Smooth muscle cell of the brain vasculature (primary cell): ENCODE measurements around the gene GRIN2C.

ENCODE experiments used
- DNase-seq: peaks from one replicate; pipeline ENCODE4 v3.0.0-alpha.2; 2012; ENCODE audit warnings: low read depth, low spot score

GRIN2C gene

DNA sequence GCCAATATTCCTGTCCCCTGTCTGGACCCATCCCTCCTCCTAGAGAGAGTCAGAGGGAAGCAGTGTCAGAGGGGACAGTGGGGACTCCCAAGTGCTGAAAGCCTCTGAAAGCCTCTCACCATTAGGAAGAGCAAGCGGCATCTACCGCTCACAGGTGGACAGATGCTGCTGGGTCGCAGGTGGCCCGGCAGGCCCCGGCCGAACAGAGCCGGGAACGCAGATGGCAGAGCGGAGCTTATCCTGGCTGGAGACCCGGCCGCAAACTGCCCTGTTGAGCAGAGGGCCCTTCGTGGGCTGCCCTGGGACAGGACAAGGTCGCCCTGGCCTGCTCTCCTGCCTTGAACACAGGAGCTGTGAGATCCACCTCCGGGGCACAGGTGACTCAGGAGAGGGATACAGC, 60.6 kb downstream of the GRIN2C start:
- DNase-seq: no peak

DNA sequence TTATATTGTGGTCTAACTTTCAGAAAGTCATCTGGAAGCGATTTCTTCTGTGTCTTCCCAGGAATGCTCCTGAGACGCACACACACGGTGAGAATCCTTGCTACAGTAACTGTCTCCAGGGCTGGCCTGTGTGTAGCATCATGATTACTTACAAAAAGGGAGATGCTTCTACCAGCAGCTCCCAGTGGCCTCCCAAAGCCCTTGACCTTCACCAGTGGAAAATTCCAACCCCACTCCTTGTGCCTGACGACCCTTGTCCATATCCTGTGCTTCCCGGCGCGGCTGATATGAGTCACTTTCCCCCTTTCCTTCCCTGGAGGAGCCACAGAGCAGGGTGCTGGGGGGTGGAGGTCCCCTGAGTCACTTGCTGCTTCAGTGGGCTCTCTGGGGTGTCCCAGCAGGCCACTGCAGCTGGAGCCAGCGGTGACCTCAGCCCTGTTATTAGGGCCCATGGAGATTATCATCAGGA, 61.4 kb downstream of the GRIN2C start:
- DNase-seq: no peak

DNA sequence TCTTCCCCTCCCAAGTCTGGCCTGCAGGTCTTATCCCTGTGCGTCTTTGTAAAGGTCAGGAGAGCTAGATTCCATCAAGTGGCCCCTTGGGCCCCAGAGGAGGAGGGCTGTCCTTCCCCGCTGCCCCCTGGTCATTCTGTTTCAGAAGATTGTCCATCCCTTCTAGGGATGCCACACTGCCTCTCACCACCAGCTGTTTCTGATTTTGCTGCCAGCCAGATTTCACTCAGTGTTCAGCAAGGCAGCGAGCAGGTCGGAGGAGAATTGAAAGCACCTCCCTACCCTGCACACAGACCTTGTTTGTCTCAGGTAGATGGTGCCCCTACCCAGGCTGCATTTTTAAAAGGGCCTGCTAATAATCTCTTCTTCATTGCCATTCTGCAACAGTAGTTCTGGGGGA, 61.9 kb downstream of the GRIN2C start:
- DNase-seq: no peak

DNA sequence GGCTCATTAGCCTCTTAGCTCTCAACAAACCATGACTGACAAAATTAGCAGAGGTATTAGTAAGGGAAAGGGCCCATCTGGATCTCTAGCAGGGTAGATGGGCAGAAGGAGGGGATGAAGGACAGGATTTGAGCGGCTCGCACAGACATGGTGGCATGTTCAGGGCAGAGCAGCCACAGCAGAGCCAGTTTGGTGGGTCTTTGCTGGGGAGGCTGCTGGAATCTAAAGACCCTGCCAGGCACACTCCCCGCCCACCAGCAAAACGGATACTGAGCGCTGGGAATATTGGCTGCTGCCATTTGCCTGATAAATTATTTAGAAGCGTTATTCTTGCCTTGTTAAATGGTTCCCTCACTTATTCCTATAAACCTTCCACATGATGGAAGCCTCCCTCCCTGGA, 62.8 kb downstream of the GRIN2C start:
- DNase-seq: no peak

DNA sequence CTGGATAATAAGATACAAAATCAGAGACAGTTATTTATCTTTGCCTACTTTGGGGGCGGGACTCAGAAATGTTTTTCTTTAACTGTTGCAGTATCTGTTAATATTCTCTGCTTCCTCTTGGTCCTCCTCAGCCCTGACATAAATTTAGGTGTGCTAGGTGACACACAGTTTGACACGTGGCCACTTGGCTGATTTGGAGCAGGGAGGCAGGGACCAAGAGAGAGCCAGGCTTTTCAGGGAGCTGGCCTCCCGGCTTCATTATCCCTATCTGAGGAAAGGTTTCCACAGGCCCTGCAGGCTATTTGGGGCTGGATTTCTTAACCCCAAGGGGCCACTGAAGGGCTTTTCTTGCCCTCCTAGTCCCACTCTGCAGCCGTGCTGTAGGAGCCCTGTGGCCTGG, 63.5 kb downstream of the GRIN2C start:
- DNase-seq: no peak

DNA sequence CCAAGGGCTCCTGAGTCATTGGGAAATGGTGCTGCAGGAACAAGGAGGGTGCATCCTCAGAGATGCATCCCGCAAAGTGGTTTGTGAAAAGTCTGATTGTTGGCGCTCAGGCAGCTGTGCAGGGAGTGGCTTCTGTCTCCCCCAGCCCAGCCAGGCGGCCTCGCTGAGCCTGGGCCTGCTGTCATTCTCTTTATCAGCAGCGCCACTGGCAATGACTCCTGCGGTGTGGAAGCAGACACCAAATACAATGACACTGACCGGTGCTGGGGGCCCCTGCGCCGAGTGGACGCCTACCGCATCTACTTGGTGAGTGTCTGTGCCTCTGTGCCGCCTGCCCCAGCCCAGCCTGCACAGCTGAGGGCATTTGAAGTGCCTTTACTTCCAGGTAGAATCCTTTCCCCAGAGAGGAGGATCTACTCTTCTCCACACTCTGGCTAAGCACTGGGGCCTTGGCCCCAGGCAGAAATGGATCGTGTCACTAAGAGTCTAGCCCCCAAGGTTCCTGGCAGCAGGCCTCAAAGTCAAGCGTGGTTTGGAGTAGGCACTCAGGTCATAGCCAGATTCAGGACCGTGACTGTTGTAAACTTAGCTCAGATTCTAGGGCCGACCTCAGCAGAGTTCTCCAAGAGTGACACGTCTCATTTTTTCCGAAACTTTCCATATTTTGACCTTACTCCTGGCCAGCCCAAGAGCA, 64.2 kb downstream of the GRIN2C start:
- no peak for DNase-seq

DNA sequence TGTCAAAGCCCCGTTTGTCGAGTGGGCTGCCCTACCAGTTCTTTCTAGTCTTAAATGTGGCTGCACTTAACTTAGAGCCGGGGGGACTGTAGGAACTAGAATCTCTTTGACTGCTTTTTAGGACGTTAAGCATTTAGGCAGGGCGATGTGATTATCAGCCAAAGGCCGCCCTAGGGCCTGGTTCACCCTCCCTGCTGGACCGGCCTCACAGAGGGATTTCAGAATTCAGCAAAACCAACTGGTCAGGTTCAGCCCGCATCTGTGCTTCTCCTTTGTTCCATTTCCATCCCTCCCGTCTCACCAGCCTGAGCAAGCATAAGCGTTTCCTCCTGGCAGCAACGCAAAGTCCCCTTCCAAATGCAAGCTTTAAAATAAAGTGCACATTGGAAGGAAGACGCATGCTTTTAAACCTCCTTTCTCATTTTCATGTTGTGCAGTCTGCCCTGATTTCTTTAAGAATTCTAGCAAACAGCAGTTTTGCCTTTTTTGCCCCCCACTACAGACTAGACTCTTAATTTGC, 67.0 kb downstream of the GRIN2C start:
- no peak for DNase-seq
